Measurements from ENCODE around the gene MYMK.

MYMK gene

DNA sequence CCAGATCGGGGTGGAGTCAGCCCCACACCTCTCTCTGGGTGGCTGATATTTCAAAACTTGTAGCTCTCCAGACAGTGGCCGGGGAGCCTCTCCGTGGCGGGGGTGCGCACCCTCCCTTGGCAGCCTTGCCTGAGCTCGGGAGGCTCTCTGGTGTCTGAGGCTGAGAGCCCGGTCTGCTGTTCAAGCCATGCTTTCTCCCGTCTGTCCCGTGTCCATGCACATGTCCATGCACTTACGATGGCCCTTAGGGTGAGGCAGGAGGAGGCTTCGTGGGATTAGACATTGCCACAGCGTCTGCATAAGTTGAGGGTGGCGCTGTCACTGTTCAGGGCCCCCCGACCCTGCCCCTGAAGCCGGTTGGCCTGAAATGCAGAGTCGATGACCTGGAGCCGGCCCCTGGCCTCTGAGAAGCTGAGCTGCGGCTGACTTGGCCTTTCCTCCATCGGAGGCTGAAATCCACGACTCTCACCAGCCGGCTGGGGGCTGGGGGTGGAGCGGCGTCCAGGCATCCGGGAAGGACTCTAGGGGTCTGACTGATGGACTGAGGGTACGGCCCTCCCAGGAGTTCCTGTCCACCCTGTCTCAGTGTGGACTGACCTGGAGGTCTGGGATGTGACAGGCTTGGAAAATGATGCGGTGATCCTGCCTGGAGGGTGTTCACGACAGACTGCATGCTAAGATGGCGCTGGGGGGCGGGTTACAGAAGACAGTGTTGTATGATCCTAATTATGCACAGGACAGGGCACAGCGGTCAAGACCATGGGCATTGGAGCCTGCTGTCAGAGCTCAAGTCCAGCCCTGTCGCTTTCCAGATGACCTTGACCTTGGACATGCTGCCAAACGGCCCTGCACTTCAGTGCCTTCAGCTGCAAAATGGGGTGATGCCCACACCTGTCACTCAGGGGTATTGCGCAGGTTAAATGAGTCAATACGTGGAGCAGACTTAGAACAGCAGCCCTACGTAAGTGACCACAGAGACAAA is 27.6 kb downstream of the MYMK start:
- no peak for DNase-seq

DNA sequence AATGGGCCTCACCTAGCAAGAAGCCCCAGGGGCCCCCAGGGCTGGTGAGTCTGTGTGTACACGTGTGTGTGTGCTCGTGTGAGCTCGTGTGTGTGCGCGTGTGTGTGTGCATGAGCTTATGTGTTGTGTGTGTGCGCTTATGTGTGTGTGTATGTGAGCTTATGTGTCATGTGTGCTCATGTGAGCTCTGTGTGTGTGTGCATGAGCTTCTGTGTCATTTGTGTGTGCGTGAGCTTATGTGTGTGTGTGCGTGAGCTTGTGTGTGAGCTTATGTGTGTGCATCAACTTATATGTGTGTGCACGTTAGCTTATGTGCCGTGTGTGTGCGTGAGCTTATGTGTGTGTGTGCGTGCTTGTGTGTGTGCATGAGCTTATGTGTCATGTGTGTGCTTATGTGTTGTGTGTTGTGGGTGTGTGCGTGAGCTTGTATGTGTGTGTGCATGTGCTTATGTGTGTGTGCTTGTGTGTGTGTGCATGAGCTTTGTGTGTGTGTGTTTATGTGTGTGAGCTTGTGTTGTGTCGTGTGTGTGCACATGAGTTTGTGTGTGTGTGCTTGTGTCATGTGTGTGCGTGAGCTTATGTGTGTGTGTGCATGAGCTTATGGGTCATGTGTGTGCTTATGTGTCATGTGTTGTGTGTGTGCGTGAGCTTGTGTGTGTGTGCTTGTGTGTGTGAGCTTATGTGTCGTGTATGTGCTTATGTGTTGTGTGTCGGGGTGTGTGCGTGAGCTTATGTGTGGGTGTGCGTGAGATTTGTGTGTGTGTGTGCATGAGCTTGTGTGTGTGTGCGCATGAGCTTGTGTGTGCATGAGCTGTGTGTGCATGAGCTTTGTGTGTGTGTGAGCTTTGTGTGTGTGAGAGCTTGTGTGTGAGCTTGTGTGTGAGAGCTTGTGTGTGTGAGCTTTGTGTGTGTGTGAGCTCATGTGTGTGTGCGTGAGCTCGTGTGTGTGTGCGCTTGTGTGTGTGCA is 29.1 kb downstream of the MYMK start:
- no peak for DNase-seq

DNA sequence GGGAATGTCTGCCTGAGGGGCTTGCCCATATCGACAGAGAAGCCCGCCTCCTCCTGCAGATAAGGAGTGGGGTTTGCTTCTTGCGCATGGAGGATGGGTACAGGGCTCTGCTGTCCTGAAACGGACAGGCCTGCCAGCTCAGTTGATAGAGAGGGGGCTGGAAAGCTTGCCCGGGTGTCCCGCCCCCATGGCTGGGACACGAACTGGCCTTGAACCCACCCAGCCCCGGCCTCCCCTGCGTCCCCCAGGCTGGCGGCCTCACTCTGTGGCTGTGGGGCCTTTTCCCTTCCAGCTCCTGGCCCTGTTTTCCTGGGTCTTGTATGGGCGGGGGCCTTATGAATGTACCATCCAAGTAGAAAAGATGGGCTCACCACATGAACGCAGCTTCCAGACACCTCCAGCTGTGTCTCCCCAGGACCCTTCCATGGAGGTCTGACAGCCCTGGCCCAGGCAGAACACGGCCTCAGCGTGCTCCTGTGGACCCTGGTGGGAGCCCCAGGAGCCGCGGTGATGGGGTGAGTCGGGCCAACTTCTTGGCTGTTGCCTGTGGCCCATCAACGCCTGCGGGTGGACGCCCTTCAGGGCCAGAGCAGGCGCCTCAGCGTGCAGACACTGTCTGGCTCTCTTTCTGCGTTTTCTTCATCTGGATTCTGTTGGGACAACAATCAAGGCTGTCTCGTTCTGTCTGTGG is 30.0 kb downstream of the MYMK start:
- DNase-seq, result no peak

- DNase-seq, result no peak
Measured at GRCh38 chr9:133493845-133494540, 30.8 kb downstream of the MYMK start.

DNA sequence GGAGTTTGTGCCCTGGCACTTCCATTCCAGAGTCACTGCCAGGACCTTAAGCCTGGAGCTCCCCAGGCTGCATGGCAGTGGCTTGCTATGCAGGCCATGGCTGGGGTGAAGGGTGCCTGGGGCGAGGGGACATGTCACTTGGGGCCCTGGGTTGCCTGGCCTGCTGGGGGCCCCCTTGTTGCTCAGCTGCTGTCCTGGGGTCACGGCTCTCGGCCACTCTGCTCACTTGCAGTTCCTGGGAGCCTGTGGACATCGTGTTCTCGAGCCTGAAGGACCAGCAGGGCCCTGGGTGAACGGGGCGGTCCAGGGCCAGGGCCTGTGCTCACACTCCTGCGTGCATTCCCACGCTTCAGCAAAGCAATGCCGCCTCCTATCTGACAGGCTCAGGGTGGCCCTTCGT is 31.3 kb downstream of the MYMK start:
- DNase-seq, result no peak

DNA sequence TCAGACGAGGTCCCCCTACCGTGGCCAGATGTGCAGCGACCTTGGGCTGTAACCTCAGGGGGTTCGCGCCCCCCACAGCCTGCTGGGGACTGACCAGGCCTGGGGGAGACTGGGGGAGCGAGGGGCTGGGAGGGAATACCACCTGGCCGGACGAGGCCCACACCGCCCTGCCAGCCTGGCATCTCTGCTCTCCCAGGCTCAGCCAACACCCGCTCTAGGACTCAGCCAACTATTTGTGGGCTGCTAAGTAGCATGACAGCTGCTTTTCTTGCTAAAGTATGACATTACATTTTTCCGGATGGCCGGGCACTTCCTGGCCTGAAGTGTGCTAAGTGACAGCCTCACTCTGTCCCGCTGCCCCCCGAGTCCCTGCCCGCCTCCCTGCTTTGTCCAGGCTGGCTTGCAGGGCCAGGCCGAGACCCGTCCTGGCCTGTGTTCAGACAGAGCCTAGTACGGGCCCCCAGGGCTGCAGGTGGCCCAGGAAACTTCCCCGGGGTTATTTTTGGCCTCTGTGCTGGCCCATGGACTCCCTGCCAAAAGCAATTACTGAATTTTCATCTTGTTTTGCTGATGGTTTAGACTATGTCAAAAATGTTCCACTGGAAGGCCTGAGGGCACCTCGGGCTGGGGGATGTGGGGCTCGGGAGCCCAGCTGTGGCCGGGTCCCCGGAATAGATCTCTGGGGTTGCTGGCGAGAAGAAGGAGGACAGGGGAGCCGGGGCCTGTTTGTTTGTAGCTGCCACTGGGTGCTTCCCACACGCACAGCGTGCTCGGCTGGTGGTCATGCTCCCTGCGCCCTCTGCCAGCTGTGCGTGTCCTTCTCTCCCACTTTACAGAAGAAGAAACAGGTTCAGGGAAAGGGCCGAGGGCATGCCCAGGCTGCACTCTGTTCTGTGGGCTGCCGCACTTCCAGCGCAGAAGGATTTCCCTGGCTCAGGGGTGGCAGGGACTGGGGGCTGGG is 32.4 kb downstream of the MYMK start:
- no peak for DNase-seq

DNA sequence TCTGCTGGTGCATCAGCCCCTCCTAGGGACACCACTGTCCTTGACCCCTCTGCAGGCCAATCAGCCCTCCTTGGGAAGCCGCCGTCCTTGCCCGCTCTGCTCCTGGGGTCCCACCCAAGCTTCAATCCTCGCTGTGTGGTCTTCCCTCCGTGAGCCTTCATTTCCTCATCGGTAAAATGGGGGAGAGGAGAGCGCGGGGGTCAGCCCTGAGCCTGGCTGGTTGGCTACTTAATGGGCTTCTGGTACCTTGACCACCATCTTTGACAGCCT is 33.2 kb downstream of the MYMK start:
- DNase-seq, result no peak

DNA sequence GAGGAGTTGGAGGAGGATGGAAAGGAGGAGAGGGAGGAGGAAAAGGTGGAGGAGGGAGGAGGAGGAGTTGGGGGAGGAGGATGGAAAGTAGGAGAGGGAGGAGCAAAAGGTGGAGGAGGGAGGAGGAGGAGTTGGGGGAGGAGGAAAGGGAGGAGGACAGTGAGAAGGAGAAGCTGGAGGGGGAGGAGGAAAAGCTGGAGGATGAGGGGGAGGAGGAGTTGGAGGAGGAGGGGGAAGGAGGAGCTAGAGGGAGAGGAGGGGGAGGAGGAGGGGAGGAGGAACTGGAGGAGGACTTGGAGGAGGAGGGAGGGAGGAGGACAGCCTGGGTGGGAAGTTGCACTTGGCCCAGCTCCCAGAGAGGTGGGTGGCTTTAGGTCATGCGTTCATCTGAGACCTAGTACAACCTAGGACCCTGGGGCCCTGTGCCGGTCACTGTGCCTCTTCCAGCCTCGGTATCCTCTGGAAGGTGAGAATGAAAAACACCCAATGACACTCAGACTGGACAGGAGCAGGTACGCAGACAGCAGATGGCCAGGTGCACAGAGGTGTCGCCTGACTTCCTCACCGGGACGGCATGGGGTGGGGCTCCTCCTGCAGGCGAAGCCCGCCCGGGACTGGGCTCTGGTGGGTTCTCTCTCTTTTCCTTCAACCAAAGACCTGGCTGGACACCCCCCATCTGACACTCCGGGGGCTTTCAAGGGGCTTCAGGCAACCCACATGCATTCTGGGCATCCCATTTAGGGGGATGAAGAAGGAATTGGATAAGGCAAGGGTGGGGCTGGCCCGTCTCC is 33.7 kb downstream of the MYMK start:
- DNase-seq, result no peak

GRCh38 chr9:133490201-133490681 is 34.5 kb downstream of the MYMK start:
- no peak for DNase-seq

GRCh38 chr9:133489253-133490190 is 35.2 kb downstream of the MYMK start:
- DNase-seq, result no peak

- DNase-seq, result no peak
Measured at GRCh38 chr9:133488686-133489252, 36.0 kb downstream of the MYMK start.

DNA sequence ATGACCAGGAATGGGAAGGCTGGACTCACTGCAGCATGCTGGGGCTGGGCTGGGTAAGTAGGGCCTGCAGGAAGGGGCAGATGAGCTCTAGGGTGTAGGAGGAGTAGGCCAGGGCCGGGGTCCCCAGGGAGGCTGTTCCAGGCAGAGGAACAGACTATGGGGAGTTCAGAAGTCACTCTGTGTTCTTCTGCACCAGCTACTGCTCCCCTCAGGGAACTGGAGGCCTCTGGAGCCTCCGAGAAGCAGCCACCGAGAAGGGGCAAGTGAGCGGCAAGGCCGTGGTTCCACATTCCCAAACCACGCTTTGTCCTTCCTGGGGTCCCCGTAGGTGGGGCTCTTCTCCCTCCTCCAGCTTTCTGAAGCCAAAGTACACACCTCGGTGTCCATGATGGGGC is 37.4 kb downstream of the MYMK start:
- no peak for DNase-seq

- DNase-seq, result no peak
Measured at GRCh38 chr9:133485531-133486260, 39.1 kb downstream of the MYMK start.

GRCh38 chr9:133484671-133485437 is 39.9 kb downstream of the MYMK start:
- DNase-seq, result no peak

DNA sequence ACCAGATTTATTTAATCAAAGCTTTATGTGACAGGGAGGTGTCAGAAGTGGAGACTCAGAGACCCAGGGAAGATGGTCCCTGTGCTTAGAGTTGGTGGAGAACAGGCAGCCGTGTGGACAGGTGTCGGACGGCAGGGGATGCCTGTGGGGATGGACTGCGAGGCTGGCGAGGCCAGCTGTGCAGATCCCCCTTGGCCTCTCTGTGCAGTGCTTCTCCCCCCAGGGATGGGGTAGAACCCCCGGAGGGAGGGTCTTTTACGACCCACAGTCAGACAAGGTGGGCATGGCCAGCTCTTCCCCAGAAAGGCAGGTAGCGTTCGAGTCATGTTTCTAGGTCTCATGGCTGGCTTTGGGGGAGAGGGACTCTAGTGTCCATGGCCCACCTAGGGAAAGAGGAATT is 41.1 kb downstream of the MYMK start:
- no peak for DNase-seq

DNA sequence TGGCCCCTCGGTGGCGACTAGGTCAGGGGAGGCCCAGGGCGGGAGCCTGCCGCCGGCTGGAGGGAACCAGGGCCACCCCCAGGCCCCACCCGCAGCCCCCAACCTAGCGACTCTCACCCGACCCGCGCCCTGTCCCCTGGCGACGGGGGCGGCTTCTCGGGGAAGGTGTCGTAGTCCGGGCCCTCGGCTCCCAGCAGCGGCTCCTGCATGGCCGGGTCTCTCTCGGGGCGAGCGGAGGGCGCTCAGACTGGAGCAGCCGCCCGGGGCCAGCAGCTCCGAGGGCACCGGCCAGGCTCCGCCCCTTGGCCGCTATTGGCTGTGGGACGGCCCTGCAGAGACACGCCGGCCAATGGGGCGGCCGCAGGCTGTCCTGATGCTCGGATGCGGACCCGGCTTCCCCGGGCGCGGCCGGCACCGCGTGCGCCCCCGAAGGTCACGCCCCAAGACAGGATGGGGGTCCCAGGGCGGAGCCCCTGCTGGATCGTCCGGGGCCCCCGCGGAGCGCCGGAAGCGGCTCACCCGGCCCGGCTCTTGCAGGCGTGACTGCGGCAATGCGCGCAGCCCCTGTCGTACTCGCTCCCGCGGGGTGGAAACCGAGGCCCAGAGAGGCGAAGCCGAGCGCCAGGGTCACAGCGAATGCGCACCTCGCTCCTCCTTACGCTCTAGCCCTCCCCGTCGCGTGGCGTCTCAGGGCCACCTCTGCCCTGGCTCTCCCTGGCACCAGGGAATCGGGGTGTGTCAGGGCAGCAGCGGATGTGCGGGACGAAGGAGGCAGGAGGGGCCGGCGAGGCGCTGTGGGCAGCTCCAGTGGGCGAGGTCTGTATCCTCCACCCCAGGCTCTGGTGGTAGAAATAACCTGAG is 45.7 kb downstream of the MYMK start, which contains the start of gene SLC2A6:
TSS of gene SLC2A6 (minus strand) at position 249 of the 861 bp plus-strand sequence. CDS start at position 209, 40 bp downstream.
- peak; percentile 44 to 79 (median 52) for DNase-seq

All from activated naive CD4-positive, alpha-beta T cell (primary cell).